GM19468 (cell line): ENCODE measurements around the gene MRPS18C.
"Not testable (repeated sequence)": the region's sequence is repeated elsewhere in the genome, so short reads cannot be mapped to it uniquely, and the experiment has no call there.

Source experiments
- ATAC-seq: cut with Tn5 transposase; IDR thresholded peaks from one replicate; pipeline ENCODE4 v1.9.1; 2021; ENCODE audit warnings: mild to moderate bottlenecking, moderate library complexity, moderate number of reproducible peaks; ENCODE audit not compliant: unreplicated experiment; ENCODE audit errors: extremely low read depth

The MRPS18C gene

GRCh38 chr4:83496085-83496917 is 40.4 kb downstream of the MRPS18C start:
- not testable (repeated sequence) for ATAC-seq

- no peak for ATAC-seq
These were observed 42.3 kb downstream of the MRPS18C start for GRCh38 chr4:83498187-83498586.

DNA sequence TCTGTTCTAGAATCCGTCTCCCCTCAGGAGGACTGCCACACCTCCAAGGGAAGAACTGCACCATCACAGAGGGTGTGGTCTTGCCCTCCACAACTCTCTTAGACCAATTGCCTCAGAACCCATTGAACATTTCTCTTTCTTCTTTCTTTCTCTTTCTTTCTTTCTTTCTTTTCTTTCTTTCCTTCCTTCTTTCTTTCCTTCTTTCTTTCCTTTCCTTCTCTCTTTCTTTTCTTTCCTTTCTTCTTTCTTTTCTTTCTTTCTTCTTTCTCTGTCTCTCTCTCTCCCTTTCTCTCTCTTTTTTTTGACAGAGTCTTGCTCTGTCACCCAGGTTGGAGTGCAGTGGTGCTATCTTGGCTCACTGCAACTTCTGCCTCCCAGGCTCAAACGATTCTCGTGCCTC is 45.8 kb downstream of the MRPS18C start:
- ATAC-seq = not testable (repeated sequence)

GRCh38 chr4:83503974-83504373 is 48.1 kb downstream of the MRPS18C start:
- ATAC-seq = no peak

- no peak for ATAC-seq
These were observed 48.6 kb downstream of the MRPS18C start for GRCh38 chr4:83504503-83504902.

DNA sequence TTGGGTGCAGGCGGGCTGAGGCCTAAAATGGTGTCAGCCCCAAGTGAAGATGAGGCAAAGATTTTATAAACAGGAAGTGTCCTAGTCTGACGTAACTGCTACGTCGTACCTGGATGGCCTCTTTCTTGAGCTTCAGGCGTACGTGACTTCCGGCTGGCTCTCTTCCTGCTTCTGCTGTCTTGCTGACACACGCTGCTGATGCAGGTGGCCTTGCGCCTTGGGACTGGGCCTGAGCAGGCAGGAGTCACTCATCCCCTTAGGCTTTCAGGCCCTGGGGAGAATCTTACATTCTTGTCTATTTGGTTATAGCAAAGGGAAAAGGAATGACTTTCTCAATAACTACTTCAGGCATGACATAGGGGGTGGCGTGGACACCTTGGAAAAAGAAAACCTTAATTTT is 49.1 kb downstream of the MRPS18C start:
- no peak for ATAC-seq

GRCh38 chr4:83509156-83509585 is 53.3 kb downstream of the MRPS18C start:
- ATAC-seq = not testable (repeated sequence)

GRCh38 chr4:83510442-83510841 is 54.6 kb downstream of the MRPS18C start:
- ATAC-seq = no peak
